DMS 273 treated with DMSO at 0.1 percent for 48 hours (cell line): ENCODE data around the gene PDE9A.

ENCODE experiments used
- DNase-seq: peaks from one replicate; lab custom pipeline; 2025; lab: John Stamatoyannopoulos, UW

PDE9A gene

DNA sequence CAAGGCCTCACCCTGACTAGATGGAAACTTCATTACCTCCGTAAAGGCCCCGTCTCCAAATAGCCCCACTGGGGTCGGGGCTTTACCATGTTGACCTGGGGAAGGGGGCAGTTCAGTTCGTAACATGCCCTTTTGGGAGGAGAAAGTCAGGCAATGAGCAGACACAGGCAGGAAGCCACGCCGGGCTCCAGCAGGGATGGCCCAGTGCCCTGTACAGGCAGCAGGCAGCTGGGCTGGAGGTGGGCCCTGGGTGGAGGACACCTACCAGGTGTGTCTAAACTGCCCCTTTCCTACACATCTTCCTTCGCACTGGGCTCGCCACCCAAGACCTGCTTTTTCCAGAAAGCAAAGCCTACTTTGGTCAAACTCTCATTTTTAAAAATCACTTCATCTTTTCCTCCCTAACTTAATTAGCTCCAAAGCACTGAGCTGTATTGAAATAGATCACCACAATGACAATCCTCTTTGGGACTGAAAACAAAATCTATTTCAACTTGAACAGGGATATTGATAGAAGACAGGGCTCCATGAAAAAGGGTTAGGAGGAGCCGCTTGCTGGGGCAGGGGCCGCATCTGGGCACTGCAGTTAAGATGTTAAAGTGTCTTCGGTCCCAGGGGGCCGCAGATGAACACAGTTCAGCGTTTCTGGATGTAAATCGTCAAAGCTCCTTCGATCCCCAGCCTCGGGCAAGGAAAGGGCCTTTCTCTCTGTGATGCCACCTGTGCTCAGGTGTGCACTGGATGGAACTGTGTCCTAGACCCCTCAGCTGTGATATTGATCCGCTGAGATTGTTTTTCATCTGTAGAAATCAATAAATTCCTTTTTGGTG is 104.6 kb downstream of the PDE9A start:
- no peak for DNase-seq

DNA sequence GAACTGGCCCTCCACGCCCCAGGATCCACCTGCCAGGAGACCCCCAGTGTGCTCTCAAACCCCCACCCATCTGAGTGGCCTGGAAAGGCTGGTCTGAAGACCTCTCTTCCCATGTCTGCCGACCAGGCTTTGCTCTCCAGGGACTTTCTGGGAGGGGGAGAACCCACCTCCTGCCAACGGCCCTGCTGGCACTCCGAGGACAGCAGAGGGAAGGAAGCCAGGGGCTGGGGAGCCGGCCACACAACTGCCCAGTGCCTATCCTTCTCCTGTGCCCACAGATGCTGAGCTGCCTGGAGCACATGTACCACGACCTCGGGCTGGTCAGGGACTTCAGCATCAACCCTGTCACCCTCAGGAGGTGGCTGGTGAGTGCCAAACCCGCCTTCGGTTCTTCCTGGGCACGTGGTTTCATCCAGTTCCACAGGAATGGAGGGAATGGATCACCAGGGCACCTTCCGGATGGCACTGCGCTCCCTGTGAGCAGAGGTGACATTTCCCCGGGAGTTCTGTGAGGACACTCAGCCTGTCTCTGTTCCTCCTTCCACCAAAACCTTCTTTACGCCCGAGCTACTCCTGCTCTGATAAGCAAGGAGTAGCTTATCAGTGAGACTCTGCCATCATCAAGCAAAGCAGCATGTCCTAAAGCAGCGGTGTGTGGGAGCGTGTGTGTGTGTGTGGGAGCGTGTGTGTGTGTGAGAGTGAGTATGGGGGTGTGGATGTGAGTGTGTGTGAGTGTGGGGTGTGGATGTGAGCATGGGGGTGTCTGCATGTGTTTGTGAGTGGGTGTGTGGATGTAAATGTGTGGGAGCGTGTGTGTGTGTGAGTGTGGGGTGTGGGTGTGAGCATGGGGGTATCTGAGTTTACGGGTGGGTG is 105.5 kb downstream of the PDE9A start:
- no peak for DNase-seq

DNA sequence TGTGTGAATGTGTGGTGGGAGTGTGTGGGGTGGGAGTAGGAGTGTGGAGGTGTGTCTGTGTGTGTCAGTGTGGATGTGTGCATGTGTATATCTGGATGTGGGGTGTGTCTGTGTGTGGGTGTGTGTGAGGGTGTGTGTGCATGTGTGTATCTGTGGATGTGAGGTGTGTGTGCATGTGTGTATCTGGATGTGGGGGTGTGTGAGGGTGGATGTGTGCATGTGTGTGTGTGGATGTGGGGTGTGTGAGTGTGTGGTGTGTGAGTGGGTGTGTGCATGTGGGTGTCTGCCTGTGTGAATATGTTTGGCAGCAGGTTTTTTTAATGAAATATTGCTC is 106.1 kb downstream of the PDE9A start:
- no peak for DNase-seq

DNA sequence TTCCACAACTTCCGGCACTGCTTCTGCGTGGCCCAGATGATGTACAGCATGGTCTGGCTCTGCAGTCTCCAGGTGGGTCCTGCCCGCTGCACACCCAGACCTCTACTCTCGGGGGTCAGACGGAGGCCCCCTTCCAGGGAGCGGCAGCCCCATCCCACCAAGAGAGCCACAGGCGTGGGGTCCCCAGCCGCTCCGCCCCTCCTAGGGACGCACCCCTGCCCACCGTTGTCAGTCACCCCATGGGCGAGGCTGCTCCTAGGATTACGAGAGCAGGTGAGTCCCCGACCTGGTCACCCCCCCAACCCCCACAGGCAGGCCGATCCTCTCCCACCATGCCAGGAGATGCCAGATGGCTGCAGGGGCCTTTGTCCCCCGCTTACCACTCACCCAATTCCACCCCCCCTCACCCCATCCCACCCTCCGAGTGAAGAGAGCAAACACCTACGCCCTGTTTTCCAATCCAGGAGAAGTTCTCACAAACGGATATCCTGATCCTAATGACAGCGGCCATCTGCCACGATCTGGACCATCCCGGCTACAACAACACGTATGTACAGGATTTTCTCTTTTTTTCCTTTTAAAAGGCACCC is 107.0 kb downstream of the PDE9A start:
- DNase-seq: no peak

DNA sequence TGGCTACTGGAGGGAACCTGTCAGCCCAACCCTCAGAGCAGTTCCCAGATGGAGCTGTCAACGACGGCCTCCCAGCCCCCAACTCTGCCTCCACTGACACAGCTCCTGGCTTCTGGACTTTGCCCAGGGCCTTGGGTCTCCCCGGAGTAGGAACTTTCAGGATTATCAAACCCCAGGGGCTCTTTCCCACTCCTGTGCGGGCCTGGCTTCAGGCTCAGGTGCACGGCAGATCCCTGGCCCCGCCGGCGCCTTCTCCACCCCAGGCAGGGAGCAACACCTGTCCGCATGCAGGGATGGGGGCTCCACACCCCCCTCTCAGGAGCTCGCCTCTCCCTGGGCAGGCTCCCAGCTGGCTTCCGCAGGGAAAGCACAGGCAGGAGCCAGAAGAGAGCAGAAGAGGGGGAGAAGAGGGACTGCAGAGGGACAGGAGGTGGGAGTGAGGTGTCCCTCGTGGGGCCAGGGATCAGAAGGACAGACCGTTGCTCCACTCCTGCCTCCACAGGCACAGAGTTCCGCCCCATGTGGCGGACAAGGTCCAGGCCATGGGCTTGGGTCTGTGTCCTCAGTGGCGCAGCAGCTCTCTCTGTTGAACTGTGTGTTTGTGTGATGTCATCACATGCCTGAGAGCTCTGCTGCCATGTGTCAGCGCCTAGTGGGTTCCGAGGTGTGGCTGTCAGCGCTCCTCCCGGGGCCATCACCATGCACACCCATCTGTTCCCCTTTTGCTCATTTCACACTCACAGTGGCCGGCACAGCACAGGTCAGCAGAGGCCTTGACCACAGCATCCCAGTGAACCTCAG is 107.7 kb downstream of the PDE9A start:
- no peak for DNase-seq

DNA sequence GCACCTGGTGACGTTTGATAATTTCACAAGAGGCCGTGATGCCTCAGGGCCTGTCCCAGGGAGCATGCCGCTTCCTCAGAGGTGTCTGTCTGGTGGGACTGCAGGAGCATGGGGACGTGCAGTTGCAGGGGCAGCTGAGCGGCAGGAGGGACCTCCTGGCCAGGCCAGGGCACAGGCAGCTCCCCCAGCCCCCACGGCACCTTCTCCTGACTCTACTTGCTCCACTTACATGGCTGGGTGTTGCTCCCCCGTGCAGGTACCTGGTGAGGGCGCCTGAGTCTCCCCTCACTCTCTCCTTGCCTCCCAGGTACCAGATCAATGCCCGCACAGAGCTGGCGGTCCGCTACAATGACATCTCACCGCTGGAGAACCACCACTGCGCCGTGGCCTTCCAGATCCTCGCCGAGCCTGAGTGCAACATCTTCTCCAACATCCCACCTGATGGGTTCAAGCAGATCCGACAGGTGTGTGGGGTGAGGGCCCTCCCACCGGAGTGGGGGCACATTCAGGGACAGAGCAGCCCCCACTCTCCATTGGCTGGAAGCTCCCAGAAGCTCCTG is 108.4 kb downstream of the PDE9A start:
- DNase-seq: no peak

DNA sequence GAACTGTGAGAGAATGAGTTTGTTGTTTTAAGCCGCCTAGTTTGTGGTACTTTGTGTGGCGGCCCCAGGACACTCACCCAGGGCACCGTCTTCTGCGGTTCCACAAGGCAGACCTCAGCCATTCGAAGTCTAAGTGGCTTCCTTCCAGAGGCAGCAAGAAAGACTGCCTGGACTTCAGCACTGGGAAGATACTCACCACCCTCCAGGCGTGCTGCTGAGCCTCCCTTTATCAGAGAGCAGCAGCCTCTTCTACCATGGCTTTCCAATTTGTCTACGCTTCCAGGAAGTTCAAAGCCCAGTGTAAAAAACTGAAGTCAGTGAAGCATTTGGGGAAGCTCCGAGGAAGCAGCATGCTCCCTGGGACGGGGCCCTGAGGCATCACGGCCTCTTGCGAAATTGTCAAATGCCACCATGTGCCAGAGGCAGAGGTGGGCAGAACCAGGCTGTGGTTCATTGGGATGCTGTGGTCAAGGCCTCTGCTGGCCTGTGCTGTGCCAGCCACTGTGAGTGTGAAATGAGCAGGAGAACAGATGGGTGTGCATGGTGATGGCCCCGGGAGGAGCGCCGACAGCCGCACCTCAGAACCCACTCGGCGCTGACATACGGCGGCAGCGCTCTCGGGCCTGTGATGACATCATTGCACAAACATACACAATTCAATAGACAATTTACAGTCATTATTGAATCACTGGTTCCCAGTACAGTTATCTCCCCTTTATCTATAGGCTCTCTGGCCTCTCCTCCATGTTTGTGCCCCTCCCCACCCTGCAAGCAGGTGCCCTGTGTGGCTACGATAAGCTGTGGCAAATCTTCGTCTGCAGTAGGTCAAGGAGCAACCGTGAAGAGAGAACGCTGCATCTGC is 110.4 kb downstream of the PDE9A start:
- DNase-seq: no peak

DNA sequence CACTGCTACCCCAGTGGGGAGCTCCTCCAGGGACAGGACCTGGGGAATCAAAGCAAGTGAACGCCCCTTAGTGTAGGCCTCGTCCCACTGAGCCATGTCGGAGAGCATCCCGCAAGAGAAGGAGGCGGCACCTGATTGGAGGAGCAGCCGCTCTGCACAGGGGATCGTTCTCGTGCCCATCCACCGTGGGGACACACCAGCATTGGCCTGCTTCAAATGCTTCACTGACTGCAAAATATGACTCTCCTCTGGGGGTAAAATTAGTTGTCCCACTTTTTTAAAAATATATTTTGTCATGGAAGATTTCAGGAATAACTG is 111.0 kb downstream of the PDE9A start:
- DNase-seq: no peak

DNA sequence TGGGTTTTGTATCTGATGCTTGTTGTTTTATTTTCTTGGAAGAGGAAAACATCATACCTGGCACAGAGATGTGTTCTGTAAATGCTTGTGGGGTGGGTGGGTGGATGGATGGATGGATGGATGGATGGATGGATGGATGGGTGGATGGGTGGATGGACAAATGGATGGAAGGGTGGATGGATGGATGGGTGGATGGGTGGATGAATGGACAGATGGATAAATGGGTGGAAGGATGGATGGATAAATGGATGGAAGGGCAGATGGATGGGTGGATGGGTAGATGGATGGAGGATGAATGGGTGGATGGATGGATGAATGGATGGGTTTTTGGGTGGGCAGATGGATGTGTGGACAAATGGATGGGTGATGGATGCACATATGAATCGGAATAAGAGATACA is 111.5 kb downstream of the PDE9A start:
- DNase-seq: no peak

DNA sequence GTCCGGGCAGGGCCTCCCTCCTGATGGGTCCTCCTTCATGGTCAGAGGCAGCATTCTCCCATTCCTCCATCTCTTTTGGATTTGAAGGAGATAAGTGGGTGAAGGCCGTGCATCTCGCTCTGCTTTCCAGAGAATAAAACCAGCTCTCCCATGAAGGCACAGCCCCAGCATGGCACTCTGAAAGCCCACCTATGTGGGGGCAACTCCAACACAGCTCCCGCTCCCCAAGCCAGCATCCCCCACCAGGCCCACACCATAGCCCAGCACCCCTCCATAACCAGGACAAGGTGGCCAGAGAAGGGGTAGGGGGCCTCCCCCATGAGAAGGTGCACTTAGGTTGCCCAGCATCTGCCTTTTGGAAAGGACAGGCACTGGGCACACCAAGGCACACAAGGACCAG is 112.2 kb downstream of the PDE9A start:
- no peak for DNase-seq

DNA sequence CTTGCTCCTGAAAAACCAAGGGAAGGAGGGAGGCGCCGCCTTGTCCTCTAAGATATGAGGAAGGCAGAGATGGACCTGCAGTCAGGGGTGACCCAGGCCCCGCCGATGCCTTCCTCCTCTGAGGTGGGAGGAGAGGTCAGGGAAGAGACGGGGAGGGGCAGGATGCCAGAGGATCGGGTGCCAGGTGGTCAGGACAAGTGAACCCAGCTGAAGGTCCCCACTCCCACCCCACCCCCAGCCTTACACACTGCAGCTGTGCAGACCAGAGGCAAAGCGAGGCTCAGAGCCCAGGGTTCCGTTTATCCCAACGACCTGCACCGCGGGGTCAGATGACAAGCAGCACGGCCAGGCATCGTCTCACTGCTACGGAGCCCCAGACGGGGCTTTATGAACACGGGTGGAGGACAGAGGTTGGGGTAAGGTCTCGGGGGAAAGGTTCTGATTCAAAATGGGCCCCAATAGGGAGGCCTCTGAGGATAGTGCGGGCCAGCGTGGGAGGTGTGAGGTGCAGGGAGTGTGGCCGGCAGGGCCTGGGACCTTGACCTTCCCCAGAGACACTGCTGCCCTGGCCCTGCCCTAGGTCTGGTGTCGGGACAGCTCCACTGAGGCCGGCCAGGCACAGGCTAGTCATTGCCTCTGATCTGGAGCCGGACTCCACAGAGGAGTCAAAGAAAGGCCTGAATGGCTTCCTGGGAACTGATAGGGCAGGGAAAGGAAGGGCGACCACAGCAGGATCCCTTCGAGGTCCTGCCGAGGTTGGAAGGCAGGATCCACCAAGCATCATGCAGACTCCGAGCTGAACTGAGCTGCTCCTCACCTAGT is 113.5 kb downstream of the PDE9A start:
- DNase-seq: no peak

DNA sequence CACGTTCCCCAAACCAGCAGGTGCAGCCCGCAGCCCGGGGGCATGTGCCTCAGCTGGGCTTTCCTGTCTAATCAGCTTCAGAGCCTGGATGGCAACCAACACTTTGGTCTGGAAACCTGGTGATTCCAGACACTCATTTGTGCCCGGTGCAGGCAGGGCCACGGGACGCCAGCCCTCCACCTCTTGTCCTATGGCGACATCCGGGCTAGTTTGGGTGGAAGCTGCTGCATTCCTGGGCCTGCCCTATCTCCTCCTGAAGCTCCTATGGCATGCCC is 114.1 kb downstream of the PDE9A start:
- no peak for DNase-seq

DNA sequence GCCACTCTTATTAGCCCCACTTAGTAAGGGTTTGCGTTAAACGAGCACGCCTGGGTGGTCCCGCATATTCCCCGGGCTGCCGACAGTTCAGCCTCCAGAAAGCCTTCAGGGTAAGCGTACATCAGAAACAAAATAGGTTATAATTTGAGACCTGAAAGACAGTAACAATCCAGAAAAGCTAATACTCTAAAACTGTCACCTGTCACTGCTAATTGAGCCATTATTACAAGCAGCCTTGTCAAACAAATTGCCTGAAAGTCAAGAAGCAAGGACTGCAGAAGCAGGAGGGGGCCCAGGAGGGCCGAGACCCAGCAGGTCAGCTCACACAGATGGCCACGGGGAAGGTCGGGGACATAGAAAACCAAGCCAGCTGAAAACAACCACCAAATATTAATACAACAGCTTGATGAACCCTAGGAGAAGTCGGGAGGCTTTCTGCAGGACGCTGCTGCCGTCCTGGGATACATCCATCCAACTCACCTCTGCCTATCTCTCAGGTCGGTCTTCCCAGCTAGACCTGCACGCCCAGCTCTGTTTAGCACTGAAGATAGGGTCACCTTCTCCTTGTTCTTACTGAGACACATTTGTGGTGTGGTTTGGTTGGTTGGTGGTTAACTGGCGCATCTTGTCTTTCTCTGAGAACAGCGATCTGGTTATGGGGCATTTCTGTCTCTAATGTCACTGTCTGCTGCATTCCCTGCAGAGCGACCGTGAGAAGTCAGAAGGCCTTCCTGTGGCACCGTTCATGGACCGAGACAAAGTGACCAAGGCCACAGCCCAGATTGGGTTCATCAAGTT is 115.1 kb downstream of the PDE9A start:
- DNase-seq: no peak

DNA sequence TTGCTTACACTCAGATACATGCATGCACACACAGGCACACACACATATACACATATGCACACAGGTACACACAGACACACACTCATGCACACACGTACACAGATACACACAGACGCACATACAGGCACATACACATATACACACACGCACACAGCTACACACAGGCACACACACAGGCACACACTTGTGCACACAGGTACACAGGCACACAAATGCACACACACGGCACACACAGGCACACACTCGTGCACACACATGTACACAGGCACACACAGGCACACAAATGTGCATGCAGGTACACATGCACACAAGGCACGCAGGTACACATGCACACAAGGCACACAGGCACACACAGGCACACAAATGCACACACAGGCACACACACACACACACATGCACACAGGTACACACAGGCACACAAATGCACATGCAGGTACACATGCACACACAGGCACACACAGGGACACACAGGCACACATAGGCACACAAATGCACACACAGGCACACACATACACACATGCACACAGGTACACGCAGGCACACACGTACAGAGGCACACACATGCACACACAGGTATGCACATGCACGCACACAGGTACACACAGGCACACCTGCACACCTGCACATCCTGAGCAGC is 115.9 kb downstream of the PDE9A start:
- DNase-seq: no peak

DNA sequence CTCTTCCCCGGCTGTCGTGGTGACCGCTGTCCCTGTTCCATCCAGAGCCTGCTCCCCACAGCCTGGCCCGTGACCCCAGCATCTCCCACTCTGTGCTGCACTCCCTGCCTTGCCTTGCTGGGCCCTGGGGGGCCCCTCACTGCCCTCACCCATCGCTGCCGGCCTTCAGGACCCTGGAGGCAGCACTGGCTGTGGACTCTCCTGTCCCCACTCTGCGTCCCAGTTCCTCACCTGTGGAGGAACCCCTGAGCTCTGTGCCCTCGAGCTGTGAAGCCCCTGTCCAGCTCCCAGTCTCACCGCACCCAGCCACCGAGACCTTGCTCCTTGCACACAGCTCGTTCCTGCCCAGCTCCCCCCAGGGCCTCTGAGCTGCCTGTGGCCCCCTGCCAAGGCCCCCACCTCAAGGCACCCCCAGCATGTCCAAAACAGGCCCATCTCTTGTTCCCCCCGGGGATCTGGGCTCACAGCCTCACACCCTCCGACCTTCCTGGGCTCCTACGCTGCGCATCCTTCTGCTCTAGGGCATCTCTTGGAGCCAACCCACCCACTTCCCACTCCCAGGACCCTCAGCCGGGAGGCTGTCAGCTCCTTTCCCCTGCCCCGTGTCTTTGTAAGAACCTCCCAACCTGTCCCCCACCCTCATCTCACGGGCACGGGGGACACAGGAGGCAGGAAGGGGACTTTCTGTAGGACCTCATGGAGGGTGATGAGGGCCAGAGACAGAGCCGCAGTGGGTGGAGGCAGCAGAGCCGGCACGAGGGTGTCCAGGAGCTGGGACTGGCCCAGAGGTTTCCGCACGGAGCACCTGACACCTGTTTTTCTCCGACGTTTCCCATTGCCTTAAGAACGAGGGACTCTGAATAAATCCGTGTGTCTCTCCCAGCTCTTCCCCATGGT is 116.6 kb downstream of the PDE9A start:
- DNase-seq: no peak

DNA sequence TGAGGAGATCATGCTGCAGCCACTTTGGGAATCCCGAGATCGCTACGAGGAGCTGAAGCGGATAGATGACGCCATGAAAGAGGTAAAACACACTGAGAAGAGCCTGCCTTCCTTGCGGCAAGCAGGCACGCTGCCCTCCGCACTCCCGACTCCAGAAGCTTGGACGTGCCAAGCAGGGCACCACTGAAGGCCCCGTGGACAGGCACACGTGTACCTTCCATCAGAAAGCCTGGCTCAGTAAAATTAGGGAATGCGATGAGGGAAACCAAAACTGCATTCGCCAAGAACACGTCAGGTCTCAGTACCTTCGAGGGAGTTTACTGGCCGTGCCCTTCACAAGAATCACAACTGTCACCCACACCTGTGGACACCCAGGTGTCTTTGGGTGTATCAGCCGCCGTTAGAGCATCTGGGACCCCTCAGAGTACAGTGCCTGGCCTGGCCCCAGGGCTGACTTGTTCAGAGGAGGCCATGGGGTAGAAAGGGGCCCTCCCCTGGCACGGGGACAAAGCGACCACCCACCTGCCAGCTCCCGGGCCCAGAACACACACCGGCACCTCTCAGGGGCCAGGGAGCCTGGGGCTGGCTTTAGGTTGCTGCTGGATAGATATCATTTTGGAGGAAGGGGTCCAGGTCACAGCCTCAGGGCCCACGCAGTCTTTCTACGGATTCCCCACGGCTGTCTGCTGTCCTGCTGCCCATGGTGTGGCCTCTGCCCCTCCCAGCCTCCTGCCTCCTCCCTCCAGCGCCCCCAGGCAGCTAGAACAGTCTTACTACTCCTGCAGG is 117.5 kb downstream of the PDE9A start:
- DNase-seq: no peak

DNA sequence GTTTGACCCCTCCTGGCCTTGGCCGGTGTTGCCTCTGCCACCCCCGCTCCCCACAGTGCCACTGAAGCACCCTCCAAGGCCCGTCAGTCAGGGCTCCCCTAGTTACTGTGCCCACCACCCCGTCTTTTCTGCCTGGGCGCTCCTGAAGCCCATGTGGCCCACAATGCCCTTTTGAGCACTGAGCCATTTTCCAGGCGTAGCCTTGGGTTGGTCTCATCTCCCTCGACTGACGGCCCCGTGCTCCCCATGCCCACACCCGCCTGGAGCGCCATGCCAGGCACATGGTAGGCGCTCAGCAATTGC is 118.0 kb downstream of the PDE9A start:
- DNase-seq: no peak
